HG03432 (cell line): ENCODE measurements around the gene SIAH3.

Experiments used
- ATAC-seq: cut with Tn5 transposase; IDR thresholded peaks from one replicate; pipeline ENCODE4 v1.9.1; 2021; ENCODE audit warnings: mild to moderate bottlenecking, moderate library complexity; ENCODE audit not compliant: unreplicated experiment

Gene SIAH3

DNA sequence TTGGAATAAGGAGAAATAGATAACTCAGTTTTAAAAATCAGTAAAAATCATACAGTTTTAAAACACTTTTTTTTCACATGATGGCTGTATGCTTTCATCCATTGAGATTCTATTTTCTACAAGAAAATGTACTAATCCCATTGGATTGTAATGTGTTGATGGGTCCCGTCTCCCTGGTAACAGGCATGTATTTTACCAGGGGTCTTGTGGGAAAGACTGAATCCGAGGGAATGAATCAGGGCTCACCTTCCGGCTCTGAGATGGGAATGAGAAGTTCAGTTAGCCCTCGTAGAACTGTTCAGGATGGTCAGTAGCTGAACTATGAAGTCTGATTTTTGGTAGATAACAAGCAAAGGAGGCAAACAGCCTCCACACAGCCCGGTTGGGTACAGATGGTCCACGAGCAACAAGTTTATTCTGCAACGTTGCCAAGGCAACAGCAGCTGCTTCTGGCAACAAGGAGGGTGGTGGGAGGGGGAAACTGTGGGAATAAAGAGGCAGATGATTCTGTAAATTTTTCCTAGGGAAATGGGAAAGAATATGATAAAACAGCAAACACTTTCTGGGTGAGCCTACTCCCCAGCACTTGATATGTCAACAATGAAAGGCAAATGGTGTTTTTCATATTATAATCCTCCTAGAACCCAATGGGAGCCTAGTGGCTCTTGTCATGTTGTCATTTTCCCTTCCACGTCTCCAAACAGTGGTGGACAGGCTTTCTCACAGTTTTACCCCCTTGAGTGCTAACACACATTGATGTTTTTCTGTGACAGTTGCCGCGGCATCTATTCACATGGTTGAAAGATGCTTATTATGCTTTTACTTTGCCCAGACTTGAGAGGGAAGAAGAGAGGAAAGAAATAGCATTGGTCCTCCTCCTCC, 12.4 kb upstream of the SIAH3 start:
- no peak for ATAC-seq

DNA sequence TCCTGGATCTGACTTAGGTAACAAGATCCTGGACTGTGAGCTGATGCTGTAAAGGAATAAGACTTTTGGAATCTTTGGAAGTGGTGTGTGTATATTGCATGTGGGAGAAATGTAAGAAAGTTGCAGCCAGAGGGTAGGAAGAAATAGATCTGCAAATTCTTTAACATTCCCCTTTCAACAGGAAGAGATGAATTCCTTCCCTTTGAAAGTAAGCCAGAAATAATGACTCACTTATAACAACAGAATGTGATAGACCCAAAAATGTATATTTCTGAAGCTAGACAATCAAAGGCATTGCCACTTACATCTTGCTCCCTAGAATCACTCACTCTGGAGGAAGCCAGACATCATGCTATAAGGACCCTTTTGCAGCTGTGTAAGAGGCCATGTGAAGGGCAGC, 9.8 kb upstream of the SIAH3 start:
- ATAC-seq, result no peak

DNA sequence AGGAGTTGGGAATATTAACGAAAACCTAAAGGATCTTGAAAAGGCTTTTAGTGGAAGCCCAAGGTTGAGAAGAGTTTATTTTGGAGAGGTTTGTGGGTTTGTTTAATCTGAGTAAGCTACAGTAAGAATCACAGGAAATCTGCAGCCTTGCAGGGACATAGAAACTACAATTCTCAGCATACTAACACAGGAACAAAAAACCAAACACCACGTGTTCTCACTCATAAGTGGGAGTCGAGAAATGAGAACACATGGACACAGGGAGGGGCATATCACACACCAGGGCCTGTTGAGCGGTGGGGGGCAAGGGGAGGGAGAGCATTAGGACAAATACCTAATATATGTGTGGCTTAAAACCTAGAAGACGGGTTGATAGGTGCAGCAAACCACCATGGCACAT, 8.7 kb upstream of the SIAH3 start:
- no peak for ATAC-seq

DNA sequence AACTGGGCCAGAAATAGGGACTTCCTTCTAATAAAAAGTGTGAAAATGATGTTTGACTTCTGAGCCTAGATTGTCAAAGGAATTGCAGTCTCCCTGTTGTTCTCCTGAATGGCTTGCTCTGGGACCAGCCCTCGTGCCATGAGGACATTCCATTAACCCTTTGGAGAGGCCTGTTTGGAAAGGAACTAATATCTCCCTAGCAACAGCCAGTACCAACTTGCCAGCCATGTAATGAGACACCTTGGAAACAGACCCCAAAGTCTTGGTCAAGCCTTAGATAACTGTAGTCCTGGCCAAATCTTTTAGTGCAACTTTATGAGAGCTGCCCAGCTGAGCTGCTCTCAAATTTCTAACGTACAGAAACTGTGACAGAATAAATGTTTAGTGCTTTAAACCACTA, 8.2 kb upstream of the SIAH3 start:
- no peak for ATAC-seq

DNA sequence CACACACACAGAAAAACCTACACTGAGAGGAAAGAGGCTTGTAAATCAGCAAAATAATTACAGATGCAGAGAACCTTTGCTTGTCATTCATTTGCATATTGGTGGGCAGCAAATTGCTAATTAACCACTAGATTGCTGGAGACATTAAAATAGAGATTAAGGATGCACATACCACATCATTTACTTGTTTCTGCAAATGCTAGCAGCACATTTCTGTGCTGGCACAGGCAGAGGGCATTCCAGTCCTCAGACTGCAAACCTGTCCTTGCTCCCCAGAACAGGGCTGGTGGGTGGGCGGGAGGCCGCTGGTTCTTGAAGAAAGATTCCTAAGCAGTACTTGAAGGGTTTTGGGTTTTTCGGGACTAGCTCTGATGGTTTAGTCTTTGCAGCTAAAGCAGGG, 941 bp upstream of the SIAH3 start:
- no peak for ATAC-seq

DNA sequence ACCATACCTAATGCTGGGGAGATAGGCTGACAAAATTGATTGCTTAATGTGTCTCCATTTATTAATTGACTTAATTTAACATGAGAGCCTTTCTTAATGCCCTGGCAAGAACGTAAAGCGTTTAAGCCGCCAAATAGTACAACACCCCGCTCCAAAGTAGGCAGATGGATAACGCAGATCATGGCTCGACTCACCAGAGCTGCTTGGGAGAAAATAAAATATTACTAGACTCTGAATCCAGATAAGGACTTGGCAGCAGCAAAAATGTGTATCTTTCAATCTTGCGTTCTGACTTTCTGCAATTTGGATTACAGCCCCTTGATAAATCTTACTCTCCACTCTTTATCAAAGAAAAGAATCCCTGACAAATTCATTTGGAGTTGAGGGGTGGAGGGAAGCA, 403 bp upstream of the SIAH3 start:
- ATAC-seq, result no peak

DNA sequence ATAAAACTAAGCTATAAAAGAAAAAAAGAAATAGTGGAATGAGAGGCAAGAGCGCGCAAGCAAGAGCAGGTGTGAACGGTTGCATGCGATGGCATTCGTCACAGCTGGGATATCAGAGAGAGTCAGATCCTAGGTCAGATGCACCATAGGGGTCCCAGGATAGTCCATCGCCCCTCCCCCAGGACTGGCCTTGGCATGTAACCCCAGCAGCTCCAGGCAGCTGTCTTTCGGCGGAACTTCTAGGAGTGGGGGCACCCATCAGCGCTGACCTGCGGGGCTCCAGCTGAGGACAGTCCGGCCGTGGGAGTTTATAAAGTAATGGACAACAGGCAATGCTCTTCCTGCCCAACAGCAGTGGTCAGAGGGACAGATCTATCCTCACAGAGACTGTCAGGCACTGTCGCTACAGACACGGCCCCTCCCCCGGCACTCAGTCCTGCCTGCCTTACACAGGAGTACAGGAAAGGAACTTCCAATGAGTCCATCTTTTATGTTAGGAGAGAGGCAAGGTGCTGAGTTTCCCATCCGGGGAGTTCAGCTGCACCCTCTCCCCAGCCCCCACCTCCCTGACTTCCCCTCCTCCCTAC, 1.4 kb downstream of the SIAH3 start:
- no peak for ATAC-seq

DNA sequence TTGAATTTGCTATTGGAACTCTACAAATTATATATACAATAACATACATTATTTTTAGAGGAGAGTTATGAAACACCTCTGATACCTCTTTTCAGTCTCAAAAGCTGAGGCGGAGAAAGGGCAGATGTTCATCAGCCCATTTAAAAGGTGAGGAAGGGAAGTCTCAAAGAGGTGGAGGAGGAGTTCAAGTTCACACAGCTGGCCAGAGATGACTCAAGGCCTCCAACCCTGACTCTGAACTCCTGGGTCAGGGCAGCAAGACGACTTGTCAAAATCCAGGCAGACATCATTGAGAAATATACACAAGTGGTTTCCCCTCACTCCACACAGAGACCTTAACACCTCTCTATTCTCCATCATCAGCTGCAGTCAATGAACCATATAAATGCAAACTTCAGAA, 2.1 kb downstream of the SIAH3 start:
- ATAC-seq, result no peak

DNA sequence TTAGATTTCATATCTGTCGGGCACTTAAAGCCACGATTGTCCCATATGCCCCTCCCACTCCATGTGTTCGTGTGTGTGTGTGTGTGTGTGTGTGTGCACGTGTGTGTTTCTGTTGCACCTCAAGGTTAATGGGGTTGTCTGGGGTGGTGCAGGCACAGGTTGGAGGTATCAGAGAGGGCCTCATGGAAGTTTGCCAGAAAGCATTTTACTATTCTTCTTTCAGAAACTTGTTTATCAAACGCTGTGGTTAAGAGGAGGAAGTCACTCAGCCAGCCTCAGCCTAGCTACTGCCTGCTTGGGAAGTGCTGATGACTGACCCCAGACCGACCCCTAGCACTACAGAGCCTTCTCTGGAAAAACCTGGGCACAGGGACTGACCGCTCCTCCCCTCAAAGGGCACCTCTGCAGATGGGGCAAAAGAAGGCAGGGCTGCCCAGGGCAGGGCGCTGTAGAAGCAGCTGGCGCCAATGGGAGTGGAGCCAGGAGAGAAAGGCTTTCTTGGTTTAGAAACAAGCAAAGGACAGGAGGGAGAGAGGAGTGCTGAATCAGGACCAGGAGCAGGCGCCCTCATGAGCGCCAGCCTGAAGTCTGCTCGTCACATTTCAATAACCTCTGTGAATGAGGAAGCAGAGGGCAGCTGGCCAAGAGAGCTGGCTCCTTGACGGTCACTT, 3.9 kb downstream of the SIAH3 start:
- ATAC-seq, result peak; percentile 53

DNA sequence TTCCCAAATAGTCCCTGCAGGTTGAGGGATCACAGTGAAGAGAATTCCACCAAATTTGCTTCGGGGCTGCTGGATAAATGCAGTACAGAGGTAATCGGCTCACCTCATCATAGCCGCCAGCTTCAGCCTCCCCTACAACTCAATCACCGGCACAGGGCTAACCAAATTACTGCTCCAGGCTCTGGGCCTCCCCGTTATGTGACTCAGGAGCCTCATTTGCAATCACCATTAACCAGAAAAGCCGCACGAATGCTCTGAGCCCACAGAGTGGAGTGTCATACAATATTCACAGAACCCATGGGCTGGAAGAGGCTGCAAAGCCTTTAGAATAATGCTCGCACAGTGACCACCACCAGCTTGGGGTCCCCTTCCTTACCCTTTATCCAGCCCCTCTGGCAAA, 4.9 kb downstream of the SIAH3 start:
- no peak for ATAC-seq

DNA sequence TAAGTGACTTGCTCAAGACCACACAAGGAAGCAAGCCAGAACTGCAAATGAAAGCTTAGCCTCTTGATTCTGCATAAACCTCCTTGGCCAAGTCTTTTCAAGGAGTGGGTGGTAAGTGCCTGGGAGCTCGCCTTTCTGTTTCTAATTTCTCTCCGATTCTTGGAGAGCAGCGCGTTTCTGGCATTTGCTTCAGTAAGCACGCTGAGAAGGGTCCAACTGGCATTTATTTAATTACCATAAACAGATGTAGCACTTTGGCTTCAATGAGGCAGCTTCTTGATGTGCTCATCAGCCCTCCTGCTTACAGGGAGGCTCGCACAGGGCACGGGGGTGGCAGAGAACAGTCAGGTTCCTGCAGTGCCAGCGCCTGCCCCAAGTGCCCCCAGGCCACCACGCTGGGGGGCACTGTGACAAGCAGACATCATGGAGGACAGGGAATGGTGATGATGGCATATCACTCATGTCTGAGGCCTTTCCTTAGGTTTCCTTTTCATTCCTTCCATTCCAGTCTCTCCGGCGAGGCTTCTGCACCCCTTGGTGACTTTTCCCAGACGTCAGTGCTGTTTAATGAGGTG, 13.3 kb downstream of the SIAH3 start:
- no peak for ATAC-seq

DNA sequence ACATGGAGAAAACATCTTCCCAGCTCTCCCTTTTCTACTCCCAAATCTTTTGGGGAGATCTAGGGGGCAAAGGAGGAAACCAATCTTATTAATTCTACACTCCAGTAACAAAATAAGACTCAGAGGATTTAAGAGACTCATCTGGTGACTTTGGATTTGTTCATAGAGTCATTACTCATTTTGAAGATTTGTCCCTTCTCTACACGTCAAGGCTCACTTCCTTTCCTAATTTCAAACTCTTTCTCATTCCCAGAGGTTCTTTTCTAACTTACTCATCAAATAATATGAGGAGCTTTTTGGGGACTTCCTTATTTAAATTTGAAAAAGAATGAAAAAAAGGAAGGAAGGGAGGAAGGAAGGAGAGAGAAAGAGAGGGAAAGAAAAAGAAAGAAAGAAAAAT, 14.4 kb downstream of the SIAH3 start:
- no peak for ATAC-seq

DNA sequence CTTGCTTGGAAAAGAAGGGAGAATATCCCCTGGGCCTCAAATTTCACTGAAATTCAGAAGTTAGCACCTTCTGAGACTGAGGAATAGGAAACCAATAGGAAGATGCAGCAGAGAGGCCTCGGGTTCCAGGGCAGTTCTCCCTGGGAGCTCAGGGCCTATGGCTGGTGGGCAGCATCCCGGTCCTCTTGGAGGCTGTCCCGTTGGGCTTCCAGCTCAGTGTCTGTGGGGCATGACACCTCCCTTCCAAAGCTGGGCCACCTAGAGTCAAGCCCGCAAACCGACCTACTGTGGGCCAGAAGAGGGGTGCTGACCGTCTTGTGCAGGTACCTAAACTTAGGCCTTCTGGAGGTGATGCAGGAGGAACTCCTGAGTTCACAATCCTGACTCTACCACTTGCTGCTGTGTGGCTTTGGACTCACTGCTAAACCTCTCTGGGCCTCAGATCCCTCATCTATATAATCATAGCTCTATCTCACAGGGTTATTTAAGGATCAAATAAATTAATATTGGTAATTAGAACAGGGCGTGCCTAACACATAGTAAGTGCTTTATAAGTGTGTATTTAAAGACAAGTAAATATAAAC, 17.1 kb downstream of the SIAH3 start:
- no peak for ATAC-seq

DNA sequence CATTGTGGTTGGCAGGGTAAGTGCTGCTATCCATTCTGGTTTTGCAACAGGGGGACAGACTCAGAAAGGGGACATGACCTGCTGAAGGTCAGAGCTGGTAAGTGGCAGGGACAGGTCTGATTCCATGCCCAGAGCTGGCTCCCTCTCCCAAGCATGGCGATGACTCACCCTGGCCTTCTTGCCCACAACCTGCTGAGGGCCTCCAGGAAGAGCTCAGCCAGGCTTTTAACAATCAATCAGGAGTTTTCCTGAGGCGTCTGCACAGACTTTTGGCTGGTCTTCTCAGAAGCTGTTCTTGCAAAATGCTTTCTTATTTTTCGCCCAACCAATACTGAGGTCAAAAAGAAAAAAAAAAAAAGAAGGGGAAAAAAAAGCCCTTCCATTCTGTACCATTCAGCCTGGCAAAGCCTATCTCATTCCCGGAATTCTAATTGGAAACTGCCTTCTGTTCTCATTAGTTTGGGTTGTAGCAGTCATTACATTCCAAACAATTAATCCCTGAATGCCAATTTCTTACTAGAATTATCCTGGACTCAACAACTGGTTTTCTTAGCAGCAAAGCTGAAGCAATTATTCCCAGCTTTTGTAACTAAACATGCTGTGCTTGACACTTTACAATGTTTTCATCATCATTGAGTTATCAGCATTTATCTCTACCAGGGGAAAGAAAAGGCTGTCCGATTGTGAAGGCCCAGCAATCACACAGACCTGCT, 17.7 kb downstream of the SIAH3 start:
- no peak for ATAC-seq

DNA sequence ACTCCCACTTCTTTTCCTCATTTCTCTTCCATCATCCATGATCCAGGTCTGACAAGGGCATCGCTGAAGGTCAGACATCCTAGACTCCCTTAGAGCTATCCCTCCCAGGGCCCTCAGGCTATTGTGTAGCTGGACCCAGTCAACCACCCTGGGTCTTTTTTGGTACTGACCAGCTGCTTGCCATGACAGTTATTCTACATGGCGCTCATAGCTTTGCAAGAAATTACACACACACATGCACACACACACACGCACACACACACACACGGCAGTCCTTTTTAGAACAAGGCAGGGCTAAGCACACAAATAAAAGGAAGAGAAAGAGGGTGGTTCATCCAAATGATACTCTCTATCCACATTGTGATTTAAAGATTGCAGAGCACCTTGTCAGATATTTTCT, 18.3 kb downstream of the SIAH3 start:
- ATAC-seq, result no peak

DNA sequence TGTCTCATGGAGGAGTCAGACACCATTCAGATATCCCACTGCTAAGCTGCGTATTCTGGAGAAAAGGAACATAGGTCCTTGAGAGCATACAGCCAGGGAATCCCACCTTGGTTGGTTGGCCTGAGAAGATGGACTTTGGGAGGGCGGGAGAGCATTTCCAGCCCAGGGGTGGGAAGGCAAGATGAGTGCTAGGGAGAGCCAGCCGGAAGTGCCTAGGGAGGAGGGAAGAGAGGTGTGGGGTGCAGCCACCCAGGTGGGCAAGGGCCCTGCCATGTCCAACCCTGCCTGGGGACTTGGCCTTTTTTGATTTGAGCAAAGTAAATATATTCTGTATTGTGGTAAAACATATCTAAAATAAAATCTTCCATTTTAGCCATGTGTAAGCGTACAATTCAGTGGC, 19.7 kb downstream of the SIAH3 start:
- ATAC-seq, result no peak

DNA sequence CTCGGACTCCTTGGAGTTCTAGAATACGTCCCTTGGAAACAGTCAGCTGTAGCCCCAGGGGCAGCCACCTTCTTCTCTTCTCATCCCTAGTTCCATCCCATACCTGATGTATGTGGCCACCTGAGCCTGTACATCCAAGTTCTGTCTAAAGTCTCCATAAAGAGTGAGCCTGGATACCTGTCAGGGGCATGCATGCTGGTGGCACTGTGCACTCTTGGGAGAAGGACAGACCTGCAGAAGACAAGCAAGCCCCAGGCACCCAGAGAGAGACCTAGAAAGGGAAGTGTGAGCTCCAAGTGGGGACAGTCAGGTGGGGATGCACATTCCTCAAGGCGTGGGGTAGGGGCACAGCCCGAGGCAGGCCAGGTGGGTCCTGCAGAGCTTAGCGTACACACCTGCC, 21.4 kb downstream of the SIAH3 start:
- ATAC-seq, result no peak

DNA sequence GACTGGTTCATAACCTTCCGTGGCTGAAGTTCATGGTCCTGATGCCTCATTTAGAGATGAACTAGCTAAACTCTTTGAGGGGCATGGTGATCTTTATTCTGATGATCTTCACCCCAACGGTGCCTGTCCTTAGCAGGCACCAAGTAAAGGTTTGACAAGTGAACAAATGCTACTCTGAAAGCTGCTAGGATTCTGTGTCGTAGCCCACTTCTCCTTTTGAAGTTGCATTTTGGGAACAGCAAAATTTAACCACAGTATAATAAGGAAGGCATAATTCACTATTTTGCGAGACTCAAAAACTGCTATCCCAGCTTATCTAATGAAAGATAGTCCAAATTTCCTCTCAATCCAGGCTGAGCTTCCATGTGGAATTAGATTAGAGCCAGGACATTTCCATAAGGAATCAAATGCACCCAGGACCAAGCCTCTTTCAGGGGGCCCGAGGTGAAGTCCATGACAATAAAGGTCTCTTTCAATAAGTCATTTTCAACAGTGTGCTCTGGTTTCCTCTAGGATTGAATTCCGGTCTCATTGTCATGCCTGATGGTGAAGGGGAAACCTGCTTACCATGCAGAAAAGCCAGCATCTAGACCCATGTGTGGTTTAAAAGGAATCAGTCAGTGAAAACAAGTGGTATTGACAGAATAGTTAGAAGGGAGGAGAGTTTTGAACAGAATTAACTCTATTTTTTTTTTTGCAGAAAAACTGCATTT, 23.1 kb downstream of the SIAH3 start:
- no peak for ATAC-seq

DNA sequence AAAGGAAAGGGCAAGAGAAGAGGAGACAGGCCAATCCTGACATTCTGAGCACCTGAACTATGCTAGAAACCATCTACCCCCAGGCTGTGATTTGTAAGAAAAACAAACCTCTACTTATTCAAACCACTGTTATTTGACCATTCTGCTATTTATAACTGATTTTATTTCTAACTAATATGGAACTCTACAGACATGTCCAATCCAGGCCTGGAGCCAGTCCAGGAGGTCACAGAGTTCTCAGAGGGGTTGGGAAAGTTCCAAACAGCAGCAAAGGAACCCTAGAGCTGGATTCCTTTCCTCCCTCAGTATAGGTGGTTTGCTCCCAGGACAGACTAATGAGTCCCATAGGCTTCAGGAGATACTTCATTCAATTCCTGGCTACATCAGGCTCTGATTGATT, 24.2 kb downstream of the SIAH3 start:
- no peak for ATAC-seq

DNA sequence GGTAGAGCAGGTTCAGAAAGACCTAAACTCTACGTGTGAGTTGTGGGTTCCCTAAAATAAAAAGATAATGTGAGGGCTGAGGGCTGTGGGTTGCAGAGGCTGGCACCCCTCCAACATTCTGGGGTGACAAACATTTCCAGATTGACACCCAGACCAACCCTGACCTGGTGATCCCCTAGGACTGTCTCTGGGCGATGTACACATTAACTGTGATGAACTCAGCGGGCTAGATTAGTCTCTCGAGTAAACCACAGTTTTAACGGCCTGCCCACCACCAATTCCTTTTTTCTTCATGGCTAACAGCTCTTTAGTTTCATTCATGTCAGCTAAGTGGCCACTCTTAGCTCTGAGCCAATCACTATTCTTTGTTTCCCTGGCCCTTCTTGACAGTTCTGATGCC, 24.8 kb downstream of the SIAH3 start:
- ATAC-seq, result peak; percentile 72

DNA sequence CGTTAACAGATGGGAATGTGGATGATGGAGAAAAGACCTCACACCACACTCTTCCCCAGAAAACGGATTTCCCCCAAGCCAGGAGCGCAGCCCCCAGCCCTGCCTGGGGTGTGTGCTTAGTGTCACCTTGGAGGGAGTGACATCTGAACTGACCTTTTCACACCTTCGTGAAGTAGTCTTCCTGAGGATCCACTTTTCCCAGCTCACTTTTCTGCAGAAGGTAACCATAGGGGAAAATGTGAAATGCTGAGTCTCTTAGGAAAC, 26.2 kb downstream of the SIAH3 start:
- ATAC-seq, result no peak
